PFSK-1 (cell line): Measurements from ENCODE around the gene DOCK4.

ENCODE experiments used
- FOXP2 ChIP-seq: optimal IDR thresholded peaks from 2 replicates; pipeline ENCODE3; 2011; ENCODE audit warnings: borderline replicate concordance, control low read depth, inconsistent platforms; ENCODE audit not compliant: insufficient read depth; ENCODE audit errors: extremely low read length, extremely low read depth
- POLR2AphosphoS5 ChIP-seq: IDR thresholded peaks from 2 replicates; pipeline ENCODE4 v1.6.1; 2012; ENCODE audit warnings: low read depth, mild to moderate bottlenecking, control low read depth, low read length, moderate library complexity
- SIN3A ChIP-seq: IDR thresholded peaks from 2 replicates; pipeline ENCODE4 v1.6.1; 2012; ENCODE audit warnings: mild to moderate bottlenecking, low read length, moderate library complexity, borderline replicate concordance; ENCODE audit not compliant: insufficient read depth
- TAF1 ChIP-seq: IDR thresholded peaks from 2 replicates; pipeline ENCODE4 v1.6.1; 2012; ENCODE audit warnings: low read length, control low read depth, borderline replicate concordance; ENCODE audit not compliant: insufficient read depth
- TF ChIP-seq, protein P1 (sequence below), 2 experiments: IDR thresholded peaks; 2 replicates each; pipeline versions ENCODE4 v1.6.1 to v1.8.0; 2011 to 2012; ENCODE audit warnings: low read depth in 2 of 2, low read length in 2 of 2, control low read depth in 1 of 2, inconsistent platforms in 1 of 2, mild to moderate bottlenecking in 1 of 2, moderate library complexity in 1 of 2; ENCODE audit not compliant: insufficient read depth in 1 of 2

Gene DOCK4

DNA sequence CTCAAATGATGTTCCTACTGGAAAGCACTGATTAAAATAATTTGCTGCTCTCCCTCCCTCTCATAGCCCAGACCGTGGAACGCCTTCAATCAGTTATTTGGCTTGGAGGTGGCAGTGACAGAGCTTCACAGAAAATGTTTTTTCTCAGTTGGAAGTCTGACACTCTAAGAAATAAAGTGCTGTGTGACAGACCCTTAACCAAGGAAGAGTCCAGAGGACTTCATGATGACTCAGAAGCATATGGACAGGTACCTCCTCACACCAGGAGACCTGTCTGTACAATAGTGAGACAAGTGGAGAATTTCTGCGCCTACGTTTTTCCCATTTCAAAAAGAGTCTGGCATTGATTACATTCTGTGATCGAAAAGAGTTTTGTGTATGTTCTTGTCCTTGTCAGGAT is 295.5 kb downstream of the DOCK4 start:
- TF ChIP-seq SIN3A (no peak), POLR2AphosphoS5 (no peak)

DNA sequence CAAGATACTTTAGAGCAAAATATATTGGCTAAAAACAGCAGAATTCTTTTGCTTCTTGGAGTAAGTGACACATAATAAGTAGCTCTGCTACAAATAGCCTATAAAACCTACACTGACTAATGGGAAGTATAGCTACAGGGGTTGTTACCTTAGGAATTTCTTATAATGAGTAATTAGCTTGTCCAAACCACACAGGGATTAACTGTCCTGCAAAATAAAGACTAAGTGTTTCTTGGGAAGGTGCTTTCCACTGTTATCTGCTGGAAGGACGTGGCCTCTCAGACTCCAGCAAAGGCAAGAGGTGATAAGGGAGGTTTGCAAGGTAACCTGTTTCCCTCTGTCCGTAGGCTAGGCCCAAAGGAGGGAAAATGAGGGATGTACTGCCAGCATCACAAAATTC is 302.4 kb downstream of the DOCK4 start:
- TF ChIP-seq, protein P1, sequence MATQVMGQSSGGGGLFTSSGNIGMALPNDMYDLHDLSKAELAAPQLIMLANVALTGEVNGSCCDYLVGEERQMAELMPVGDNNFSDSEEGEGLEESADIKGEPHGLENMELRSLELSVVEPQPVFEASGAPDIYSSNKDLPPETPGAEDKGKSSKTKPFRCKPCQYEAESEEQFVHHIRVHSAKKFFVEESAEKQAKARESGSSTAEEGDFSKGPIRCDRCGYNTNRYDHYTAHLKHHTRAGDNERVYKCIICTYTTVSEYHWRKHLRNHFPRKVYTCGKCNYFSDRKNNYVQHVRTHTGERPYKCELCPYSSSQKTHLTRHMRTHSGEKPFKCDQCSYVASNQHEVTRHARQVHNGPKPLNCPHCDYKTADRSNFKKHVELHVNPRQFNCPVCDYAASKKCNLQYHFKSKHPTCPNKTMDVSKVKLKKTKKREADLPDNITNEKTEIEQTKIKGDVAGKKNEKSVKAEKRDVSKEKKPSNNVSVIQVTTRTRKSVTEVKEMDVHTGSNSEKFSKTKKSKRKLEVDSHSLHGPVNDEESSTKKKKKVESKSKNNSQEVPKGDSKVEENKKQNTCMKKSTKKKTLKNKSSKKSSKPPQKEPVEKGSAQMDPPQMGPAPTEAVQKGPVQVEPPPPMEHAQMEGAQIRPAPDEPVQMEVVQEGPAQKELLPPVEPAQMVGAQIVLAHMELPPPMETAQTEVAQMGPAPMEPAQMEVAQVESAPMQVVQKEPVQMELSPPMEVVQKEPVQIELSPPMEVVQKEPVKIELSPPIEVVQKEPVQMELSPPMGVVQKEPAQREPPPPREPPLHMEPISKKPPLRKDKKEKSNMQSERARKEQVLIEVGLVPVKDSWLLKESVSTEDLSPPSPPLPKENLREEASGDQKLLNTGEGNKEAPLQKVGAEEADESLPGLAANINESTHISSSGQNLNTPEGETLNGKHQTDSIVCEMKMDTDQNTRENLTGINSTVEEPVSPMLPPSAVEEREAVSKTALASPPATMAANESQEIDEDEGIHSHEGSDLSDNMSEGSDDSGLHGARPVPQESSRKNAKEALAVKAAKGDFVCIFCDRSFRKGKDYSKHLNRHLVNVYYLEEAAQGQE (IDR thresholded peaks at IDR 0.05; ENCODE audit: insufficient read depth in 1 of 2, low read depth in 2 of 2, low read length in 2 of 2), result no peak
- no peak for TF ChIP-seq SIN3A
- no peak for TF ChIP-seq FOXP2
- no peak for TF ChIP-seq POLR2AphosphoS5
- TF ChIP-seq TAF1, result no peak

DNA sequence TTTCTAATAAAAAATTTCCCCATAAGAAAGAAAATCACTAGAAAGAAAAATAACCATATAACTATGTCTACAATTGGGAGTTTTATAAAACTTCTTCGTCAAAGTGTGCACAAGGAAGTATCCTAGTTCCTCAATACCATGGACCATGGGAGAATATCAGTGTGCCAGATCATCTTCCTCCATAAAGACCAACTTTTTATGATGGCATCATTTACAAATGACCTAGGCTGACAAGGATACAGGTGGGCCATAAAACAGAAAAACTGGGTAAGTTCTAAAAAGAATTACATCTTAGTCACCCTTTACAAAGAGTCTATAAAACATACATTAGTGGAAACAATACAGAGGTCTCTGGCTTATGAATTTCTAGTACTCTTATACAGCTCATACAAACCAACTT is 303.2 kb downstream of the DOCK4 start:
- TF ChIP-seq SIN3A (no peak), TAF1 (no peak), FOXP2 (no peak), POLR2AphosphoS5 (no peak)
- TF ChIP-seq, protein P1 (IDR thresholded peaks at IDR 0.05; ENCODE audit: insufficient read depth in 1 of 2, low read depth in 2 of 2, low read length in 2 of 2), result no peak

DNA sequence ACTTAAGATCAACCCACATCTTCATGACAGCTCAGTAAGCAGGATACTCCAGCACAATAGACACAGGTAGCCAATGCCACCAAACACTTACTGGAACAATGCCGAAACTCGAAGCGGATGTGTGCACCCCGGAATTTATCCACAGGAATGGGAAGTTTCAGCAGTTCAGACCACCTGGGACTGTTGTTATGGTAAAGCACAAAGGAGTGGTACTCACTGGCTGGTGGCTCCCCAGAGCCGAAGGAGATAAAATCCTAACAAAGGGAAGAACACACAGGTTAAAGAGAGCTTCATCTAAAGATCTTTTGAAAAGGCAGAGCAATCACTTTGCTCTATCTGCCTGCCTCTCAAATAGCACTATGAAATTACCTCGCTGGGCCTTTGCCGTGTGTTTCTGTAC is 305.9 kb downstream of the DOCK4 start:
- TF ChIP-seq, protein P1 (IDR thresholded peaks at IDR 0.05; ENCODE audit: insufficient read depth in 1 of 2, low read depth in 2 of 2, low read length in 2 of 2), result no peak
- TF ChIP-seq FOXP2 (no peak), POLR2AphosphoS5 (no peak), SIN3A (no peak), TAF1 (no peak)

DNA sequence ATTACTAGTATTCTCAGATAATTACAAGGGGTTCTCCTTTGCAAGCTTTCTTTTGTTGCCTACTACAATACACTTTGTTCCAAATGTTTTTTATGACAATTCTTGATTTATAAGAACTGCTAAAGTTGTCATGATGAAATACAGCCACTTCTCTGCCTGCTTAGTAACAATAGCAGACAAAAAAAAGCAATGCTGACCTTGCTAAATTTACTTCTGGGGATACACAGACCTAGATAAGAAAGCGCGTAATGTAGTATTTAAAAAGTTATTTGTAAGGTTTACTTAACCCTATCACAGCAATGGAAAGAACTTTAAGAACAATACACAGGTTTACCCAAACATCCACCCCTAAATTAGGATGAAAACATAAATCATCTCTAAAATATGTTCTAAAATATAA is 311.1 kb downstream of the DOCK4 start:
- TF ChIP-seq SIN3A, result no peak
- TF ChIP-seq, protein P1 (IDR thresholded peaks at IDR 0.05; ENCODE audit: insufficient read depth in 1 of 2, low read depth in 2 of 2, low read length in 2 of 2), result no peak
- no peak for TF ChIP-seq FOXP2
- no peak for TF ChIP-seq TAF1
